Breast epithelium (tissue), 3 donors: ENCODE data around the gene TRIM26.

Experiments
- POLR2AphosphoS5 ChIP-seq, 3 donors: sonication (generic); formaldehyde crosslinking; IDR thresholded peaks; one replicate each; pipeline ENCODE4 v1.6.1; 2017; ENCODE audit warnings: antibody characterized with exemption in 3 of 3
- TF ChIP-seq, protein P1 (sequence below), 3 donors: fragments of 450-650 bp; IDR thresholded peaks; one replicate each; pipeline ENCODE4 v1.5.1; 2016 to 2017; ENCODE audit warnings: antibody characterized with exemption in 3 of 3, mild to moderate bottlenecking in 3 of 3, moderate library complexity in 3 of 3

DNA sequence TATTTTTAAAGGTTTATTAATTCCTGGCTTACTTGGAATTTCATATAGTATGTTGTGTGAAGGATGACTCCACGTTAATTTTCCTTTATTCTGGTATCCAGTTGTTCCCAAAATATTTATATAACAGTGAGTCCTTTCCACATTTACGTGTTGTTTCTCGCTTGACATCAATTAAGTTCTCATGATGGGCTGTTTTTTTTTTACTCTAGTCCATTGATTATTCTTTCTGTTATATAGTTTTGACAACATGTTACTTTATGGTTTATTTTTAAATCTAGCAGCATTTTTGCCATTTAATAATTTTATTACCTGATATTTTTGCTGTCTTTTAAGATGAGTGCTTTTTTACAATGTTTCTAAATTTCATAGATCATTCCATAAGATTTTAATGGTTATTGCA lies 70.5 kb downstream of the TRIM26 start:
- TF ChIP-seq POLR2AphosphoS5 (IDR thresholded peaks at IDR 0.05) = no peak
- TF ChIP-seq, protein P1, sequence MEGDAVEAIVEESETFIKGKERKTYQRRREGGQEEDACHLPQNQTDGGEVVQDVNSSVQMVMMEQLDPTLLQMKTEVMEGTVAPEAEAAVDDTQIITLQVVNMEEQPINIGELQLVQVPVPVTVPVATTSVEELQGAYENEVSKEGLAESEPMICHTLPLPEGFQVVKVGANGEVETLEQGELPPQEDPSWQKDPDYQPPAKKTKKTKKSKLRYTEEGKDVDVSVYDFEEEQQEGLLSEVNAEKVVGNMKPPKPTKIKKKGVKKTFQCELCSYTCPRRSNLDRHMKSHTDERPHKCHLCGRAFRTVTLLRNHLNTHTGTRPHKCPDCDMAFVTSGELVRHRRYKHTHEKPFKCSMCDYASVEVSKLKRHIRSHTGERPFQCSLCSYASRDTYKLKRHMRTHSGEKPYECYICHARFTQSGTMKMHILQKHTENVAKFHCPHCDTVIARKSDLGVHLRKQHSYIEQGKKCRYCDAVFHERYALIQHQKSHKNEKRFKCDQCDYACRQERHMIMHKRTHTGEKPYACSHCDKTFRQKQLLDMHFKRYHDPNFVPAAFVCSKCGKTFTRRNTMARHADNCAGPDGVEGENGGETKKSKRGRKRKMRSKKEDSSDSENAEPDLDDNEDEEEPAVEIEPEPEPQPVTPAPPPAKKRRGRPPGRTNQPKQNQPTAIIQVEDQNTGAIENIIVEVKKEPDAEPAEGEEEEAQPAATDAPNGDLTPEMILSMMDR (IDR thresholded peaks at IDR 0.05) = no peak
